SK-N-SH (cell line): ENCODE data around the gene UBN1. TPM values are rescaled to one million over a fixed set of nuclear protein-coding genes. Genes with fewer than 3 reads are reported as not detected.

Experiments used
- CTCF ChIA-PET: fragments of 300-600, 350-600 bp; formaldehyde crosslinking; extraction: SDS; loops from one replicate; lab custom pipeline; 2021; lab: Yijun Ruan, JAX
- POLR2A ChIA-PET: fragments of 350-600 bp; sonication (Branson Sonifier 250); formaldehyde crosslinking; extraction: SDS; loops from one replicate; lab custom pipeline; 2020; ENCODE audit warnings: antibody characterized with exemption, inconsistent platforms; lab: Yijun Ruan, JAX
- DNase-seq: peaks from one replicate; pipeline ENCODE4 v3.0.0; 2012
- H2AFZ ChIP-seq: fragments of 200-600 bp; sonication (generic); 2 replicates; pipeline ENCODE4 v1.8.1; 2016; ENCODE audit warnings: antibody characterized with exemption, mild to moderate bottlenecking, low read depth
- H3F3A ChIP-seq: fragments of 200-600 bp; sonication (generic); replicated peaks from 2 replicates; pipeline ENCODE3; 2016; ENCODE audit warnings: antibody characterized with exemption, mild to moderate bottlenecking; ENCODE audit not compliant: insufficient read depth
- H3K27ac ChIP-seq, 2 experiments: fragments of 200-500 bp in 1 of 2; fragments of 200-600 bp in 1 of 2; sonication (Bioruptor generic) in 1 of 2; sonication (generic), shearing (Covaris generic) in 1 of 2; 2 replicates each; pipeline versions ENCODE4 v1.5.1 to v1.6.1; 2014 to 2016; ENCODE audit warnings: low read depth in 2 of 2, inconsistent platforms in 1 of 2, low read length in 1 of 2, mild to moderate bottlenecking in 1 of 2, mixed read lengths in 1 of 2
- H3K27me3 ChIP-seq: fragments of 200-600 bp; sonication (generic), shearing (Covaris generic); 2 replicates; pipeline ENCODE4 v1.6.1; 2016; ENCODE audit warnings: mixed run types; ENCODE audit not compliant: insufficient read depth
- H3K36me3 ChIP-seq, 2 experiments: fragments of 200-500 bp in 1 of 2; fragments of 200-600 bp in 1 of 2; sonication (Bioruptor generic) in 1 of 2; sonication (generic) in 1 of 2; replicated peaks in 1 of 2; 2 replicates each; pipeline versions ENCODE3 to v1.5.1; 2014 to 2016; ENCODE audit warnings: low read length in 1 of 2, mild to moderate bottlenecking in 1 of 2; ENCODE audit not compliant: insufficient read depth in 2 of 2, control insufficient read depth in 1 of 2
- H3K4me1 ChIP-seq, 2 experiments: fragments of 200-500 bp in 1 of 2; fragments of 200-600 bp in 1 of 2; sonication (Bioruptor generic) in 1 of 2; sonication (generic), shearing (Covaris generic) in 1 of 2; 2 replicates each; pipeline versions ENCODE4 v1.5.1 to v1.6.1; 2014 to 2016; ENCODE audit warnings: low read depth in 1 of 2, low read length in 1 of 2, mixed run types in 1 of 2; ENCODE audit not compliant: insufficient read depth in 2 of 2, control insufficient read depth in 1 of 2
- H3K4me2 ChIP-seq: fragments of 200-600 bp; sonication (generic), shearing (Covaris generic); 2 replicates; pipeline ENCODE4 v1.6.1; 2017; ENCODE audit warnings: mixed run types
- H3K4me3 ChIP-seq, 2 experiments: fragments of 200-500 bp in 1 of 2; fragments of 200-600 bp in 1 of 2; sonication (Bioruptor generic) in 1 of 2; sonication (generic), shearing (Covaris generic) in 1 of 2; 2 replicates each; pipeline versions ENCODE4 v1.5.1 to v1.8.1; 2014 to 2016; ENCODE audit warnings: low read depth in 2 of 2, inconsistent platforms in 1 of 2, low read length in 1 of 2, mild to moderate bottlenecking in 1 of 2, mixed read lengths in 1 of 2, moderate library complexity in 1 of 2
- H3K79me2 ChIP-seq: fragments of 200-600 bp; sonication (generic); 2 replicates; pipeline ENCODE4 v1.8.1; 2017; ENCODE audit warnings: mild to moderate bottlenecking; ENCODE audit not compliant: insufficient read depth
- H3K9ac ChIP-seq: fragments of 200-600 bp; sonication (generic); 2 replicates; pipeline ENCODE4 v1.6.1; 2017; ENCODE audit warnings: mixed run types
- H3K9me2 ChIP-seq: fragments of 200-600 bp; sonication (generic); 2 replicates; pipeline ENCODE4 v1.6.1; 2017; ENCODE audit warnings: mixed run types
- H3K9me3 ChIP-seq: fragments of 200-600 bp; sonication (generic); 2 replicates; pipeline ENCODE4 v1.6.1; 2017; ENCODE audit warnings: mixed run types, mild to moderate bottlenecking, moderate library complexity
- H4K20me1 ChIP-seq: fragments of 200-600 bp; sonication (generic); 2 replicates; pipeline ENCODE4 v1.6.1; 2017; ENCODE audit warnings: mild to moderate bottlenecking, mixed run types; ENCODE audit not compliant: insufficient read depth
- FOSL2 ChIP-seq: IDR thresholded peaks from 2 replicates; pipeline ENCODE4 v1.4.0; 2012; ENCODE audit warnings: low read depth, mild to moderate bottlenecking, moderate library complexity, borderline replicate concordance
- GATA2 ChIP-seq: sonication (generic); formaldehyde crosslinking; IDR thresholded peaks from 2 replicates; pipeline ENCODE4 v1.5.0; 2020; ENCODE audit warnings: mild to moderate bottlenecking, missing genetic modification reagents
- JUND ChIP-seq: IDR thresholded peaks from 2 replicates; pipeline ENCODE4 v1.4.0; 2012
- MEF2A ChIP-seq: IDR thresholded peaks from 2 replicates; pipeline ENCODE4 v1.4.0; 2012; ENCODE audit warnings: low read depth, borderline replicate concordance
- NFIC ChIP-seq: IDR thresholded peaks from 2 replicates; pipeline ENCODE4 v1.4.0; 2012; ENCODE audit warnings: borderline replicate concordance
- NRF1 ChIP-seq: IDR thresholded peaks from 2 replicates; pipeline ENCODE4 v1.6.1; 2012; ENCODE audit warnings: low read depth, mild to moderate bottlenecking, low read length
- PBX3 ChIP-seq: IDR thresholded peaks from 2 replicates; pipeline ENCODE4; 2012
- RAD21 ChIP-seq: IDR thresholded peaks from 2 replicates; pipeline ENCODE4 v1.6.1; 2012; ENCODE audit warnings: mild to moderate bottlenecking, low read length
- SMC3 ChIP-seq: IDR thresholded peaks from 2 replicates; pipeline ENCODE4 v1.6.1; 2012; ENCODE audit warnings: low read depth, low read length, improper control_type of control experiment
- TAF1 ChIP-seq: IDR thresholded peaks from 2 replicates; pipeline ENCODE4 v1.6.1; 2012; ENCODE audit warnings: low read depth, mild to moderate bottlenecking, low read length, moderate library complexity, borderline replicate concordance
- WGBS: methylation state at CpG from one replicate; pipeline ENCODE4 v1.1.6; 2017; ENCODE audit warnings: low lambda C conversion rate; 5-methylcytosine and 5-hydroxymethylcytosine counted together
- polyA plus RNA-seq, 3 experiments: library from polyadenylated mRNA; depleted of rRNA; stranded (reverse); fragments of >200 nt; gene quantifications; 2 replicates each; pipeline ENCODE4 v1.2.3, GENCODE V29; 2012
- TF ChIP-seq, protein P1 (sequence below): fragments of 200-600 bp; sonication (generic); IDR thresholded peaks from 2 replicates; pipeline ENCODE4 v1.6.1; 2017; ENCODE audit warnings: antibody characterized with exemption, mild to moderate bottlenecking, moderate library complexity
- TF ChIP-seq, protein P2 (sequence below): IDR thresholded peaks from 2 replicates; pipeline ENCODE4 v1.6.1; 2012; ENCODE audit warnings: mild to moderate bottlenecking, low read depth, low read length, moderate library complexity

Gene UBN1
- polyA plus RNA-seq, 1 of the 3 experiments (the other 2 are of a cell fraction) = 10.9 TPM

DNA sequence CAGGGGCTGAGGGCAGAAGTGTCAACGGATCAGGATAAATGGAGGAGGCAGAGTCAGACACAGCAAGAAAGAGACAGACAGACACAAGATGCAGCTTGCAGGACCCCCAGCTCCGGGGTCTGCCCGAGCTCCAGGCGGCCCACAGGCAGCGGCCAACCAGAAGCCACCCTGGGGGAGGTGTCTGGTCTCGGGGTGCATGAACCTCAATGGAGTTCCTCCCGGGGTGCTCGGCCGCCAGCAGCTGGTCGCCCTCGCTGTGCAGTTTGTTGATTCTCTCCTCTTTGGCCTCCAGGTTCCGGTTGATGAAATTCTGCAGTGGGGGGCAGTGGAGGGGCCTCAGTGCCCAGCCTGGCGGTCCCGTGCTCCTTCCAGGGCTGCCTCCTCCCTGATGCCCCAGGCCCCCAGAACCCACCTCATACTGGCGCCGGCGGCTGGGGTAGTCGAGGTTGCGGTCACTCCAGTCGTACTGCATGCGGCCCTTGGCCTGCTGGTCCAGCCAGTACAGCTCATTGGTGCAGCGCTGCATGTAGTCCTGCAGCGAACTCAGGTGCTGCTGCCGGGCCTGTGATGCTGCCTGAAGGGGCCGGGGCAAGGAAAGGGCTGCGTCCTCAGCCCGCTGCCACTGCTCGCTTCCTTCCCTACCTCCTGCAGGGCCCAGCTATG, 51.7 kb downstream of the UBN1 start:
- no peaks in the 10 kb centered on the region for H3K9me3 ChIP-seq
- H3K9me2 ChIP-seq = no peaks in the 10 kb centered on the region
- no peak overlapping the region for H3K4me3 ChIP-seq
- 82% methylated on average over 20 of the region's 28 CpGs for WGBS
- H3K27me3 ChIP-seq = no peaks in the 10 kb centered on the region
- H3K4me2 ChIP-seq = no peak overlapping the region
- no peak for DNase-seq
- no peaks in the 10 kb centered on the region for H3F3A ChIP-seq
- no peak overlapping the region for H2AFZ ChIP-seq
- no peak overlapping the region for H3K27ac ChIP-seq
- no peaks in the 10 kb centered on the region for H3K79me2 ChIP-seq
- ChIA-PET POLR2A (no interaction called here), CTCF (no interaction called here)
- TF ChIP-seq TAF1 (no peak), GATA2 (no peak), PBX3 (no peak), NRF1 (no peak), NFIC (no peak), SMC3 (no peak), FOSL2 (no peak), JUND (no peak), RAD21 (no peak), MEF2A (no peak)
- TF ChIP-seq, protein P1, sequence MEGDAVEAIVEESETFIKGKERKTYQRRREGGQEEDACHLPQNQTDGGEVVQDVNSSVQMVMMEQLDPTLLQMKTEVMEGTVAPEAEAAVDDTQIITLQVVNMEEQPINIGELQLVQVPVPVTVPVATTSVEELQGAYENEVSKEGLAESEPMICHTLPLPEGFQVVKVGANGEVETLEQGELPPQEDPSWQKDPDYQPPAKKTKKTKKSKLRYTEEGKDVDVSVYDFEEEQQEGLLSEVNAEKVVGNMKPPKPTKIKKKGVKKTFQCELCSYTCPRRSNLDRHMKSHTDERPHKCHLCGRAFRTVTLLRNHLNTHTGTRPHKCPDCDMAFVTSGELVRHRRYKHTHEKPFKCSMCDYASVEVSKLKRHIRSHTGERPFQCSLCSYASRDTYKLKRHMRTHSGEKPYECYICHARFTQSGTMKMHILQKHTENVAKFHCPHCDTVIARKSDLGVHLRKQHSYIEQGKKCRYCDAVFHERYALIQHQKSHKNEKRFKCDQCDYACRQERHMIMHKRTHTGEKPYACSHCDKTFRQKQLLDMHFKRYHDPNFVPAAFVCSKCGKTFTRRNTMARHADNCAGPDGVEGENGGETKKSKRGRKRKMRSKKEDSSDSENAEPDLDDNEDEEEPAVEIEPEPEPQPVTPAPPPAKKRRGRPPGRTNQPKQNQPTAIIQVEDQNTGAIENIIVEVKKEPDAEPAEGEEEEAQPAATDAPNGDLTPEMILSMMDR = no peak
- TF ChIP-seq, protein P2, sequence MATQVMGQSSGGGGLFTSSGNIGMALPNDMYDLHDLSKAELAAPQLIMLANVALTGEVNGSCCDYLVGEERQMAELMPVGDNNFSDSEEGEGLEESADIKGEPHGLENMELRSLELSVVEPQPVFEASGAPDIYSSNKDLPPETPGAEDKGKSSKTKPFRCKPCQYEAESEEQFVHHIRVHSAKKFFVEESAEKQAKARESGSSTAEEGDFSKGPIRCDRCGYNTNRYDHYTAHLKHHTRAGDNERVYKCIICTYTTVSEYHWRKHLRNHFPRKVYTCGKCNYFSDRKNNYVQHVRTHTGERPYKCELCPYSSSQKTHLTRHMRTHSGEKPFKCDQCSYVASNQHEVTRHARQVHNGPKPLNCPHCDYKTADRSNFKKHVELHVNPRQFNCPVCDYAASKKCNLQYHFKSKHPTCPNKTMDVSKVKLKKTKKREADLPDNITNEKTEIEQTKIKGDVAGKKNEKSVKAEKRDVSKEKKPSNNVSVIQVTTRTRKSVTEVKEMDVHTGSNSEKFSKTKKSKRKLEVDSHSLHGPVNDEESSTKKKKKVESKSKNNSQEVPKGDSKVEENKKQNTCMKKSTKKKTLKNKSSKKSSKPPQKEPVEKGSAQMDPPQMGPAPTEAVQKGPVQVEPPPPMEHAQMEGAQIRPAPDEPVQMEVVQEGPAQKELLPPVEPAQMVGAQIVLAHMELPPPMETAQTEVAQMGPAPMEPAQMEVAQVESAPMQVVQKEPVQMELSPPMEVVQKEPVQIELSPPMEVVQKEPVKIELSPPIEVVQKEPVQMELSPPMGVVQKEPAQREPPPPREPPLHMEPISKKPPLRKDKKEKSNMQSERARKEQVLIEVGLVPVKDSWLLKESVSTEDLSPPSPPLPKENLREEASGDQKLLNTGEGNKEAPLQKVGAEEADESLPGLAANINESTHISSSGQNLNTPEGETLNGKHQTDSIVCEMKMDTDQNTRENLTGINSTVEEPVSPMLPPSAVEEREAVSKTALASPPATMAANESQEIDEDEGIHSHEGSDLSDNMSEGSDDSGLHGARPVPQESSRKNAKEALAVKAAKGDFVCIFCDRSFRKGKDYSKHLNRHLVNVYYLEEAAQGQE = no peak
- no peak overlapping the region for H3K9ac ChIP-seq
- peaks cover 0 to 9% of the 10 kb centered on the region in 2 experiments for H3K36me3 ChIP-seq
- no peaks in the 10 kb centered on the region for H4K20me1 ChIP-seq
- H3K4me1 ChIP-seq = no peaks in the 10 kb centered on the region
